T-helper 9 cell (primary cell): ENCODE results near the gene VSIG1.

Source experiments
- DNase-seq: peaks from one replicate; pipeline ENCODE4 v3.0.0-alpha.2; 2020

The VSIG1 gene

DNA sequence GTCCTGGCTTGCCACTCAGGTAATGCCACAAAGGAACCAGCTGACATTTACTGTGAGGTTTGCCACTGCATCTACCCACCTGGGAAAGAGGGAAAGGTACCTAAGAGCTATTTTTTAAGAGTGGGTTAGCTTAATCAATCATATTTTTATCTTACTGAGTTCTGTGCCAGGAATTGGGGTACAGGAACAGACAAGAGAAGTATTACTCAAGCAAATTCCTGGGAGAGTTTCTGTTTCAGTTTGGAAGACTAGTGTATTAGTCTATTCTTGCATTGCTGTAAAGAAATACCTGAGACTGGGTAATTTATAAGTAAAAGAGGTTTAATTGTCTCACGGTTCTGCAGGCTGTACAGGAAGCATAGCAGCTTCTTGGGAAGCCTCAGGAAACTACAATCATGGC lies 23.3 kb downstream of the VSIG1 start:
- DNase-seq, result no peak

DNA sequence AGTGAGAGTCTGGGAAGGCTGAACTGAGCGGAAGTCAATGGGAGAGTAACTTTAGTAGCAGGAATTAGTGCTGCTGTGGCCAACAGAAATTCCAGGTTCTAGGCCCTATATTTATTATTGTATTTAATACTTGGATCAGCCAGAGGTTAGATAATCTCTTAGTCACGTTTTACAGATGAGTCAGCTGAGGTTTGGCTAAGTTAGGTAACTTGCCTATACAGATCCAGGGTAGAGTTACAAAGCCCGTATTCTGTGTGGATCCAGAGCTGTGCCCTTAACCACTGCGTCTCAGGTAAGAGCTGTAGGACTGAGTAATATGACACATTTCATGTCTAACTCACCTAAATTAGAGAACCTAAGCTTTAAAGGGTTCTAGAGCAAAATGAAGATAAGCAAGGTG lies 26.0 kb downstream of the VSIG1 start:
- no peak for DNase-seq

DNA sequence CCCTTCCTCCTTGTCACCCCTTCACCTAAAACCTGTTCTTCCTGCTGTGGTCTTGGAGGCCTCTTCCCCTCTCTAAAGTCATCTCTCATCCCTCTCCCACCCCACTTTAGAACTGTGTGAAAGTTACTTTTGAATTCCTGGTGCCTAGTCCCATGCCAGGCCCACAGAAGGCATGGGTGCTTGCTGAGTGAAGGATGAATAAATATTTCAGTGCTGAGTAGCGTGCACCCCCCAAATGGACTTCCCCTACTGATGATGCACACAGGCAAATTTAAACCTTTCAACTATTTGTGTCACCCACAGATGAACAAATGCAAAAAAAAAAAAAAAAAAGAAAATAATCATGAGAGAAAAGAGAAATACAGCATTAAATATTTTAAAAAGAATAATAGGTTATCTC lies 26.7 kb downstream of the VSIG1 start:
- DNase-seq, result no peak

DNA sequence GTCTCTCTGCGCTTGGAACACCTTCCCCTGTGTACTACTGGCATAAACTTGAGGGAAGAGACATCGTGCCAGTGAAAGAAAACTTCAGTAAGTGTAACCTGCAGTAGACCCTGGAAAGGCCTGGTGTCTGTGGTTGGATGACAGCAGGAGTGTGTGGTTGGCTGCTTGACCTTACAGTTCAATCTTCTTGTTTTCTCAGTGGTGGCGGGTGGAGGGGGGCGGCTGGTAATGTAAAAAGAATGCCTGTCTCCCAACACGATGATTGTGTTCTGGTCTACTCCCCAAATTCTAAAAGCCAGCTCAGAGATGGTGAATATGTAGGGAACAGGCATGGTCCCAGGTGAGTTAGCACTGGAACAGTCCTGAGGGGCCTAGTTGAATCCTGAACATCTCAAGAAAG lies 27.9 kb downstream of the VSIG1 start:
- no peak for DNase-seq

DNA sequence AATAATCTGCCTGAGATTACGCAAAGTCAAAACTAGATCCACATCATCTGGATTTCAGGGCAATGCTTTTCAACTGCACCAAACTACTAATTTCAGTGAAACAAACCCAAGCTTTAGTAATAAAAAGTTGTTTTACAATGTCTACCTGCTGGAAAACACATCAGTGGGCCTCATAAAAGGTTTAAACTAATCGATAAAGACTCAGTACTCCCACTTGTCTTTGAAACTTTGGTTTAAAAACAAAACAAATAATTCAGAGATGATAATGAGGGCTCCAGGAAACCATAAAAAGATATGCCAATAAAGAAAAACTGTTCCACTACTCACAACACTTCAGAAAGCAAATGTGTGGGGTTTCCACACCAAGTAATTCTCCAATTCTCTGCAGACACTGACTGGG lies 36.2 kb downstream of the VSIG1 start:
- no peak for DNase-seq

DNA sequence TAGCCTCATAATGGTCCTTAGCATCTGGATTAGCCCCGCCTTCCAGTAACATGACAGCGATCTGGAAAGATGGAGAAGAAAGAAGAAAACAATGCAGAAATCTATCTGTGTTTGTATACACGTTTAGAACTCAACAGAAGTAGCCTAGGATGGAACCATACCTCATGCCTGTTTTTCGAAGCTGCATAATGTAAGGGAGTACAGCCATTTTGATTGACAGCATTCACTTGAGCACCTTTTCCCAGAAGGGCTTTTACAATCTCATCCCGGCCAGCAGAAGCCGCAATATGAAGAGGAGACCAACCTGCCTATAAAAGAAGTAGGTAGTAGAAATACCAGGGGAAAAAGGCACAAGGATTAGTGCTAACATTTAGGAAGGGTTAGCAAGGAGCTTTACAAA lies 42.9 kb downstream of the VSIG1 start:
- no peak for DNase-seq

DNA sequence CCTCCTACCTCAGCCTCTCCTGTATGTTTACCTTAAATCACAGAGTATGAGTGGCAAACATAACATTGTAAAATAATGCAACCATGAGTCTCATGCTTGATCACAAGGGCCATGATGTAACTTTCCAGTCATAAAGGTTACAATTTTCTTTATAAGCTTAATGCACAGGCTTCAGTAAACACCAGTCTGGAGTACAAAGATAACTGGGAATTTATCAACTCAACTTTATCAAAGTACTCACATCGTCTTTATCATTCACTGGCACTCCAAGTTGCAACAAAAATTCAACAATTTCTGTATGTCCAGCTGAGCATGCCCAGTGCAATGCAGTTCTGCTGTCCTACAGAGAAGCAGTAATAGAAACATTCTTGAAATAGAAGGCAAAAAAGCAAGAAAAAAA lies 43.6 kb downstream of the VSIG1 start:
- DNase-seq, result no peak

DNA sequence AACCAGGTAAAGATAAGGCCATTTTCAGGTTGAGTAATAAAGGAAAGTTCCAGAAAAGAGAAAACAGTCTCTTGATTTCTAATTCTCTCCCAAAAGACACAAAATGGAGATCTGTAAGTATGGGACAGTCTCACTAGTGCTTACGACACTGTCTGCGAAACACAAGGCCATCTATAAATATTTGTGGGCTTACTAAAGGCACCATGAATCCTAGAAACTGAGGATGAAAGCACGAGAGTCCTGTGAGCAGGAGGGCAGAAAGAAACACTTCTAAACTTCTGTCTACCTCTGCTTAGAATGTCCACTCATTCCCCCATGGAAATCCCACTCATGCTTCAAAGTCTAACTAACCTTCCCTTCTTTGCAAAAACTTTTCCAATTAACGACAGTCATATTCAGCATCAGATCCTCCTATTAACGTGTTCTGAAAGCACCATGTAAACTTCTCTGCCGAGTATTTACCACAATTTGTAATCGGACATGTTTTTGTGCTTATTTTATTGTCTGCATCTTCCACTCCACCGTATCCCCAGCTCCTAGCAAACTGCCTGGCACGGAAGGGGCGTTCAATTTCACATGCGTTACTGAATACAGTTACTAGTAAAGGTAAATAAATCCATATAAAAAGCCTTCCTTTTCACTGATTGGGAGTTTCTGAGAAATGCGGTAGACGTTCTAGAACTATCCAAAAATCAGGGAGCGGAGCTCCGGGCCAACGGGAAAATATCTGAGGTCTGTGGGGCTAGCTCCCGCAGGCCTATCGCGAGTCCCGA lies 45.8 kb downstream of the VSIG1 start:
- DNase-seq, result no peak

DNA sequence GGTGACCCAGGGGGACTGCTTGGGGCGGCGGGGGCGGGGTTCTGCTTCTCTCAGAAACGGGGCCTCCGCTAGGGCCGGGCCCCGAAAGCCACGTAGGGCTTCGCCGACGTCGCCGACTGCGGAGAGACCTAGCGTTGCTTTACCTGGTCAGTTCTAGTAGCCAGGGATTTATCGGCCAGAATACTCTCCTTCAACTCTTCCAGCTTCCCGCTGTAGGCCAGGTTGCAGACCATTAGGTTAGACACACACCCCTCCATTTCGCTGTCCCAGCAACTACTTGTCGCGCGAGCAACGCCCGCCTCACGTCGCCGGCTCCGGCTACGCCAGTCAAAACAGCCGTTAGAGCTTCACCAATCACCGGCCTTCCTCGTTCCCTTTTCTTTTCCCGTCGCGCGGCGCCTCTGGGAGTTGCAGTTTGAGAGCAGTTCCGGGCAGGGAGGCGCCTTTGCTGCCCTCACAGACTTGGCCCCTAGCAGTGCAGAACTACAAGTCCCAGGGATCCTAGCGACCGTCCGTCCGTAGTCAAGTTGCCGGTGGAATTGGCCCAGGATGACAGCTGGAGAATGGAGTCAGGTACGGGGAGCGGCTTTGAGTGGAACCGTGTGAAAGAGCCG lies 46.5 kb downstream of the VSIG1 start, which contains the start of the genes ATG4A and PSMD10:
TSS of gene ATG4A (plus strand) at position 515 of the 614 bp plus-strand sequence. CDS start at position 564, 49 bp downstream.
TSS of gene PSMD10 (minus strand) at position 279 of the 614 bp plus-strand sequence. CDS start at position 257, 22 bp downstream.
- peak; percentile 79 for DNase-seq

DNA sequence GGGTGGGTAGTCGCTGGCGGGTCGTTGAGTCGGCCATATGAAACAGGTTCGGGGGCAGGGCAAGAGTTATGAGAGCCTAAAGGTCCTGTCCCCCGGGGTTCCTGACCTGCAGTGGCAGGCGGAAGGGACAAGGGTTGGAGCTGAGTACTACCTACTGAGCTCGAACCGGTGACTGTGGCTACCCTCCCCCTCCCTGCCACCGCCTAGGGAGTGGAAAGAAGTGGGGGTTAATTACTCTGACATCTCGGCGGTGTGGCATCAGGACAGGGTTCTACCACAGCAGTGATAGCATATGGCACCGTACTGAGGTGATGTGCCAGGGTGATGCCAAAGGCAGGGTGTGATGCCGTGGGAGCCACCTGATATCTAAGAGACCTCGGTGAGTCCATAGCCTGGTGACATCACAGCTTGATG lies 47.0 kb downstream of the VSIG1 start:
- no peak for DNase-seq

DNA sequence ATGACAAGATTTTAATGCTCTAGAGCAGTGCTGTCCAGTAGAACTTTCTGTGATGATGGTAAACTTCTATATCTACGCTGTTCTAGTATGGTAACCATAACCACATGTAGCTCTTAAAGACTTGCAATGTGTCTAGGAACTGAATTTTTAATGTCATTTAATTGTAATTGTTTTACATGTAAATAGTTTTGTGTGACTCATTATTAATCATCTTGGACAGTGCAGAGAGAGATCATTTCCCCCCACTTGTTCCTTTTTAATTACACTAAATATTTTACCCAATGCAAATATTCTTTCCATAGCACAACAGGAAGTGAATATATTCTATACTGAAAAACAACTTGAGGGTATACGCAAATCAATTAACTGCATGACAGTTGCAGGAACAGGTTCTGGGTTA lies 52.5 kb downstream of the VSIG1 start:
- DNase-seq, result no peak

DNA sequence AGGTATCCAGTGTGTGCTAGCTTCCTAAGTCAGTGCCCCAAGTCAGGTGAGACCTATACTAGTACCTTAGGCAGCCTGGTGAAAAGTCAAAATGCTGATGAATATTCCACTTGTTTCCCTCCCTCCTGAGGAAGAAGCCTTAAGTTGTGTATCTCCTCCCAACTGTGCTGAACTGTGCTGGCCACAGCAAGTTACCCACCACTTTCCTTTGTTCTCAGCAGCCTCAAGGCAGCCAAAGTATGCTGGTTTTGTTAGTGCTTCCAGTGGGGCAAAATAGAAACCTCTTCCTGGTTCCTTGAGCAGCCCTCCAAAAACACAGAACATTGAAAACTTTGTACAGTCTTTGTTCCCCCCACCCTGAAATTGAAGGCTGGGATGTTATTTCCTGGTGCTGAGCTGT lies 60.6 kb downstream of the VSIG1 start:
- DNase-seq, result no peak

DNA sequence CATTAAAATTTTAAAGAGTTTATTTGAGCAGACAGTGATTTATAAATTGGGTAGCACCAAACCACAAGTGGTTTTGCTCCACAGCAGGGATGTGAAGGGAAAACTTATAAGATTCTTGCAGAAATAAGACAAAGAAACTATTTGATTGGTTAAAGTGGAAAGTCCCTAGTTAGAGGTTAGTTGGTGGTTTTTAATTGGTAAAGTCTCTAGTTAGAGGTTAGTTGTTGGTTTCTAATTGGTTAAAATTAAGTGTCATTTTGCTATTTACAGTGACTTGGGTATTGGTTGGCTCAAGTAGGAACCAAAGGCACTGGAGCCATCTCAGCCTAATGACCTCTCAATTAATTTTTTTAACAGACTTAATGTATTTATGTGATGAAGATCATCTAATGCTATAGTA lies 69.7 kb downstream of the VSIG1 start:
- DNase-seq, result no peak

DNA sequence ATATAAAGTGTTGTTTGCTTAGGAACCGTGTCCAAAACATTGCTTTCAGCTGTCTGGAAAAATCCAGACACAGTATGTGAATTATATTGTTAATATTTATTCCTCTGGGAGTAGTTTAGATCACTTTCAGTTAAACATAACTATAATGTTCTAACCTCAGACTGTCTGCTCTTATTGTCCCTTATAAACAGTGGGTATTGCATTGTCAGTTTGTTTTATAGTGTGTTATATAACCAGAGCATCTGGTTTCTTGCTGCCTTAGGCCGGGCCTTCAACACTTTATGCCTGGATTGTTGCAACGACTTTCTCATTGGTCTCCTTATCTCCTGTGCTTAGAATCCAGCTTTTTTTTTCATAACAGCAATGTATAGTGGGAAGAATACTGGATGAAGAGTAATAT lies 73.1 kb downstream of the VSIG1 start:
- no peak for DNase-seq

DNA sequence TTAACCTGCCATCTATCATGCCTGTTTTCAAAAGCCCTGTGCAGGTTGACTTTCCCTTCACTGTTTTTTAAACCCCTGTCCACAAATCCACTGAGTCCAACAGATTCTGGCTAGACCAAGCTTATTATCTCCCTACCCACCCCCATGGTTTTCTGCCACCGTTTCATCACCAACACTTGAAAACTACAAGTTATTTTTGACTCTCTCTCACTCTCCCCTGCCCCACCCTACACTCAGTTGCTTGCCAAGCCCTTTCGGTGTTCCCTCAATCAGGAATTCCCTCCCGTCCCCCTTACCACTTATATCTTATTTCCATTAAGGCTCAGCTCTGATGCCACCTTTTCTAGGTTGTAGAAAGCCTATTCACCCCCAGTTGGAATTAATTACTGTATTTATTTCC lies 76.4 kb downstream of the VSIG1 start:
- DNase-seq, result no peak

DNA sequence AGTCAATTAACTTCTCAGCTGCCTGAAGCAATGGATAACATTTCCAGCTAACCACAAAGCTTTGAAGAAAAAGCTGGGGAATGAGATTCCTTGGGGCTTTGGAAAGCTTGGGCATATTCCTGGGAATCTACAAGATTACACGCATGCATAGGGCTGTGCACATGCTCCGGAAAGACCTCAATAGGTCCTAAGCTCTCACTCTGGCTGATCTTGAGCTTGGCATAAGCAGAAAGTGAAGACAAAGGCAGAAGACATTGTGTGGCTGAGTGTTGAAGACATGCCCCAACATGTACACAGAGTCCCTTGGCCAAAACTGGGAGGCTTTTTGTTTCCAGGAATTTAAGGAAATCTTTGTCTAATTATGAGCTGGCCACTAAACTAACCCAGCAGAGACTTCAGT lies 77.9 kb downstream of the VSIG1 start:
- no peak for DNase-seq

DNA sequence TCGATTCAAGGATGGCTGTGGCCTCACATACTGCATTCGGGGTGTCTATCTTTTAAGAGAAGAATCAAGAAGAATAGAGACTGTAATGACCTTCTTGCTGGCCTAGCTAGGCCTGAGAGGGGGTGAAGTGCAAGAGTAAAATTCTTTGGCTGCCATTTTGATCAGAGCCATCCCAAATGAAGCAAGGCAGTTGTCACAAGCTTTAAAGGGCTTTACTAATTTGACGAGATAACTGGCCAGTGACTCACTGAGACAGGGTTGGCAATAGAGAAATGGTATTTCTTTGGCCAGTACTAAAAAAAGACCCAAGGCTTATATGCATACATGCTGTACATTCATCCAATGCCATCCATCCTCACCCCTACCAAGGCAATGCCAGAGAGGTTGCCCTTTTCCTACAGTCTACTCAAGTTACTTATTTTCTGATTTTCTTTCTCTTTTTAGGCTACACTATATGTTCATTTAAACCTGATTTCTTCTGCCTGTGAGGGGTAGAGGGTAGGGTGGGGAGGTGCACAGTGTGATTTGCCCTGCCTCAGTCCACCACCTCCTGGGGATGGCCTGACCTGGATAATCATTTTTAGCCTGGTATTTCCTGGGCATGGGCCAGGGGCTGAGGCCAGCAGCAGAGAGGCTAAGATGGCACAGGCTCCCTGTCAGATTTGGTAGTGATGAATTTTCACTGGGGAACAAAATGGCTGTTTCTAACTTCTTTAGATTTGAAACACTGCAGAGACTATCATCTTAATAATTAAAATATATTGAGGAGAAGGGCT lies 78.9 kb downstream of the VSIG1 start:
- no peak for DNase-seq

DNA sequence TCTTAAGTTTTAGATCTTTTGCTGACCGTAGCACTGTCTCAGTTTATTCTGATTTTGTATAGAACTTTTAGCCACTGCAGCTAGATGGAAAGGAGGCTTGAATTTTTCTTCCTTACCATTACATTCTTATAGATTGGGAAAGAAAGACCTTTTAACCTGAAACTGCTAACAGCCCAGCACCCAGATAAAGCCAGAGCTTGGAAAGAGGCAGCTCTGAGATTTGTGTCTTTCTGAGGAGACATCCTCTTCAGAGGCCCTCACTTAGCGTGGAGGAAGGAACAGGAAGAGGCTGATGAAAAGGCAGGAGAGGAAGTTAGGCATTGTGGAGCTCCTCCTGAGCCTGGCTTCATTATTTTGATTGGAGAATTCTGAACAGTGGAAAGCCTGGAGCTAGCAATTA lies 81.8 kb downstream of the VSIG1 start:
- DNase-seq, result no peak

DNA sequence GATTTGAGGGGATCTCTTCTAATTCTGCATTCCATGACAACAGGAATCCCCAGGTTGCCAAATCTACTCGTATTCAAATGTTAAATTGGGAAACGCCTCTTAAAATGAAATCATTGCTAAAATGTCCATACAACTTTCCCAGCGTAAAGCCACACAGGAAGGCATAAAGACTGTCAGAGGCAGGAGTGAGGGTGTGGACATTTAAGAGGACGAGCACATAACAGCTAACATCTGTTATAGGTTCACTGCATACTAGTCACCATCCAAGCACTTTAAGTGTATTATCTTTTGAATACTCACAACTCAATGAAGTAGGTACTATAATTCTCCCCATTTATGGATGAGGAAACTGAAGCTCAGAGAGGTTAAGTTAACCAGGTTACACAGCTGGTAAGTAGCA lies 82.3 kb downstream of the VSIG1 start:
- DNase-seq, result no peak
